ENCODE measurements around the gene GLYR1.

- TF ChIP-seq TAF1 (IDR thresholded peaks at IDR 0.05; ENCODE audit: borderline replicate concordance, low read depth, low read length) (no peak), RCOR1 (conservative IDR thresholded peaks at IDR 0.05; ENCODE audit: low read depth, low read length) (no peak), CHD2 (IDR thresholded peaks at IDR 0.05; ENCODE audit: borderline replicate concordance, low read depth, low read length) (peak; percentile 89)
Observed at GRCh38 chr16:4766875-4767628, 80.0 kb downstream of the GLYR1 start, which contains the start of gene ZNF500.
